Skeletal muscle satellite cell (primary cell): ENCODE results near the gene MPIG6B. TPM values are rescaled to one million over a fixed set of nuclear protein-coding genes. Genes with fewer than 3 reads are reported as not detected.
A peak's percentile ranks its signal among the peaks of the same experiment; 100 is the strongest.

ENCODE experiments used
- H3K27me3 ChIP-seq: 2 replicates; pipeline ENCODE4 v1.7.0; 2013; ENCODE audit warnings: low read length; ENCODE audit not compliant: control insufficient read depth, insufficient read depth
- H3K36me3 ChIP-seq: 2 replicates; pipeline ENCODE4 v1.7.0; 2013; ENCODE audit warnings: mild to moderate bottlenecking, control low read depth, low read length; ENCODE audit not compliant: insufficient read depth
- H3K4me1 ChIP-seq: 2 replicates; pipeline ENCODE4 v1.7.0; 2013; ENCODE audit warnings: low read length; ENCODE audit not compliant: control insufficient read depth, insufficient read depth
- H3K4me2 ChIP-seq: 2 replicates; pipeline ENCODE4 v1.7.0; 2013; ENCODE audit warnings: mild to moderate bottlenecking, low read length
- H3K4me3 ChIP-seq: 2 replicates; pipeline ENCODE4 v1.7.0; 2013; ENCODE audit warnings: low read length
- H3K9ac ChIP-seq: 2 replicates; pipeline ENCODE4 v1.7.0; 2013; ENCODE audit warnings: mild to moderate bottlenecking, low read depth, low read length, moderate library complexity
- H3K9me3 ChIP-seq: replicated peaks from 2 replicates; pipeline ENCODE4 v1.7.0; 2013; ENCODE audit warnings: mild to moderate bottlenecking, control low read depth, low read length
- total RNA-seq: library from RNA; depleted of rRNA; stranded (reverse); fragments of >200 nt; gene quantifications from 2 replicates; pipeline ENCODE4 v1.2.3, GENCODE V29; 2012; rRNA removed

MPIG6B gene, protein sequence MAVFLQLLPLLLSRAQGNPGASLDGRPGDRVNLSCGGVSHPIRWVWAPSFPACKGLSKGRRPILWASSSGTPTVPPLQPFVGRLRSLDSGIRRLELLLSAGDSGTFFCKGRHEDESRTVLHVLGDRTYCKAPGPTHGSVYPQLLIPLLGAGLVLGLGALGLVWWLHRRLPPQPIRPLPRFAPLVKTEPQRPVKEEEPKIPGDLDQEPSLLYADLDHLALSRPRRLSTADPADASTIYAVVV
- not detected in 2 replicates for total RNA-seq

DNA sequence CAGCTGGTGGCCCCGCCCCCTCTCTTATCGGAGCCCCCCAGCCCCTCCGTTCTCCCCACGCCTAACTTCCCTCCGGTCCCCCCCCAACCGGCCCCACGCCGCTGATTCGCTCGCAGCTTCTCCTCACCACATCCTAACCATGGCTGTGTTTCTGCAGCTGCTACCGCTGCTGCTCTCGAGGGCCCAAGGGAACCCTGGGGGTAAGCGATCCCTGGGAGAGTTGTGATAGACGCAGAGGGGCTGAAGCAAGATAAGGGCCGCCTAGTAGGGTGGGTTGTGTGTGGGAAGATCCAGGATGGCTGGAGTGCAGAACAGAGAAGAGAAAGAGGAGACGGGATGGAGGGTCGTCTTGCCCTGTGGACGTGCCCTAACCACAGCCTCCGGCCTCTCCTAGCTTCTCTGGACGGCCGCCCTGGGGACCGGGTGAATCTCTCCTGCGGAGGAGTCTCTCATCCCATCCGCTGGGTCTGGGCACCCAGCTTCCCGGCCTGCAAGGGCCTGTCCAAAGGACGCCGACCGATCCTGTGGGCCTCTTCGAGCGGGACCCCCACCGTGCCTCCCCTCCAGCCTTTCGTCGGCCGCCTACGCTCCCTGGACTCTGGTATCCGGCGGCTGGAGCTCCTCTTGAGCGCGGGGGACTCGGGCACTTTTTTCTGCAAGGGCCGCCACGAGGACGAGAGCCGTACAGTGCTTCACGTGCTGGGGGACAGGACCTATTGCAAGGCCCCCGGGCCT lies at the start of gene MPIG6B:
Gene MPIG6B (plus strand): TSS at position 129 of the 735 bp plus-strand sequence. CDS start 11 bp downstream, at position 140.
- H3K9ac ChIP-seq: no peak within 1 kb of the TSS
- H3K4me1 ChIP-seq: peaks cover 1% of the 10 kb centered on the region
- H3K27me3 ChIP-seq: no peaks in the 10 kb centered on the region
- no peak within 1 kb of the TSS for H3K4me2 ChIP-seq
- H3K36me3 ChIP-seq: peaks cover 25% of the 10 kb centered on the region
- H3K9me3 ChIP-seq: no peaks in the 10 kb centered on the region
- H3K4me3 ChIP-seq: no peak within 1 kb of the TSS

DNA sequence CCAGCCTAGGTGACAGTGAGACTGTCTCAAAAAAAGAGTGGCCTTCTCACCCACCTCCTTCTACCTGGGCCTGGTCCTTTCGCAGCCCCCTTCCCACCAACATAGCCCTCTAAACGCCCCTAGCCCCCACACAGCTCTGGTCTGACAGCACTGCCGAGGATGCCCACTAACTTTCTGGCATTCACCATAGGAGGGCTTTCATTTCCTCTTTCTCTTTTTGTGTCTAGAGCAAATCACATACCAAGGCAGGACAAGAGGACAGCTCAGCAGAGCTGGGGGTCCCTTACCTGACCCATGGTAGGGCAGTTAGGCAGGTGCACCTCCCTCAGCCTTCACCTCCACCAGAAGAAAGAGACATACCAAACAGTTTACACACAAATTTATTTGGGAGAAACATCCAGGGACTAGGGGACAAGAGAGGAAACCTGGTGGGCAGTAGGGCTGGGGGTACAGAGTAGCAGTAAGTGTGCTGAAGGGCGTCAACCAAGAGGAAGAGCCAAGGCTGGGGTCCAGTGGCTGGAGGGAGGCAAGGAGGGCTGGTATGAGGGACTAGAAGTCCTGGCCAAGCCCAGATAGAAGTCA lies 46.8 kb upstream of the MPIG6B start:
- H3K4me3 ChIP-seq: no peak overlapping the region

DNA sequence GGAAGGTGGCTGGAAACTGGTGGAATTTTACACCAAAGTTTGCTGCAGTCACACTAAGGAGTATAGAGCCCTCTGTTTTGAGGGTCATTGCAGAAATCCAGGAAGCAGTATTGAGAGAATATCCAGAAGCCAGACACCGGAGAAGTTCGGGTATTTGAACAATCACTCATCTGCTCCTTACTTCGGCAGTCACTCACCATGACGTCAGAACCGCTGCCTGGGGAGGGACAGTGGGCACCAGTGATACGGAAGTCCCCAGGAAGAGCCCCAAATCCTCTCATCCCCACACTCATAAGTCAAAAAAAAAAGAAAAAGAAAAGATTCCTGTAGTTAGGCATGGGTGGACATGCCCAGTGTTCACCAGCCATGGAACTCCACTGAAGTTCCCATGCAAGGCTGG lies 46.3 kb upstream of the MPIG6B start:
- H3K36me3 ChIP-seq: peaks cover 17% of the 10 kb centered on the region
- peaks cover 16% of the 10 kb centered on the region for H3K4me1 ChIP-seq
- H3K9ac ChIP-seq: no peak overlapping the region
- H3K9me3 ChIP-seq: no peaks in the 10 kb centered on the region
- H3K4me2 ChIP-seq: no peak overlapping the region
- H3K4me3 ChIP-seq: no peak overlapping the region
- no peaks in the 10 kb centered on the region for H3K27me3 ChIP-seq

More for the DNA sequence above, 46.8 kb upstream of the MPIG6B start:
- no peak overlapping the region for H3K9ac ChIP-seq
- H3K4me1 ChIP-seq: peaks cover 13% of the 10 kb centered on the region
- H3K4me2 ChIP-seq: no peak overlapping the region
- no peaks in the 10 kb centered on the region for H3K27me3 ChIP-seq
- H3K36me3 ChIP-seq: peaks cover 21% of the 10 kb centered on the region
- no peaks in the 10 kb centered on the region for H3K9me3 ChIP-seq

DNA sequence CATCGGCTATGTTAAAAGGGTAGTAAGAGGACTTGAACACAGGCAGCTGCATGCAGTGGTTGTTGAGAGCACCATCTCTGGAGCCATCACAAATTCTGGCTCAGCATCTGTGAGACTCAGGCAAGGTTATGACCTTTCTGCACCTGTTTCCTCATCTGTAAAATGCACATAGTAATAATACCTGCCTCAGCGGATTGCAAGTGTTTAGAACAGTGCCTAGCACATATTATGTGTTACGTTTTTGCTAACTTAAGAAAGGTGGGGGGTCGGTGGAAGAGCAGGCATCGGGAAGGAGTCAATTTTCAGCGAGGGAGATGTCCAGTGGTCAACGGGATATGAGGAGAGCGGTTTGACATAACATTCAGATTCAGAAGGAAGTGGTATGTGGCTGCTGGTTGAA lies 45.2 kb upstream of the MPIG6B start:
- H3K27me3 ChIP-seq: no peaks in the 10 kb centered on the region
- no peak overlapping the region for H3K4me3 ChIP-seq
- H3K4me1 ChIP-seq: peaks cover 16% of the 10 kb centered on the region
- H3K9ac ChIP-seq: no peak overlapping the region
- H3K4me2 ChIP-seq: no peak overlapping the region
- H3K9me3 ChIP-seq: no peaks in the 10 kb centered on the region
- peaks cover 8% of the 10 kb centered on the region for H3K36me3 ChIP-seq

DNA sequence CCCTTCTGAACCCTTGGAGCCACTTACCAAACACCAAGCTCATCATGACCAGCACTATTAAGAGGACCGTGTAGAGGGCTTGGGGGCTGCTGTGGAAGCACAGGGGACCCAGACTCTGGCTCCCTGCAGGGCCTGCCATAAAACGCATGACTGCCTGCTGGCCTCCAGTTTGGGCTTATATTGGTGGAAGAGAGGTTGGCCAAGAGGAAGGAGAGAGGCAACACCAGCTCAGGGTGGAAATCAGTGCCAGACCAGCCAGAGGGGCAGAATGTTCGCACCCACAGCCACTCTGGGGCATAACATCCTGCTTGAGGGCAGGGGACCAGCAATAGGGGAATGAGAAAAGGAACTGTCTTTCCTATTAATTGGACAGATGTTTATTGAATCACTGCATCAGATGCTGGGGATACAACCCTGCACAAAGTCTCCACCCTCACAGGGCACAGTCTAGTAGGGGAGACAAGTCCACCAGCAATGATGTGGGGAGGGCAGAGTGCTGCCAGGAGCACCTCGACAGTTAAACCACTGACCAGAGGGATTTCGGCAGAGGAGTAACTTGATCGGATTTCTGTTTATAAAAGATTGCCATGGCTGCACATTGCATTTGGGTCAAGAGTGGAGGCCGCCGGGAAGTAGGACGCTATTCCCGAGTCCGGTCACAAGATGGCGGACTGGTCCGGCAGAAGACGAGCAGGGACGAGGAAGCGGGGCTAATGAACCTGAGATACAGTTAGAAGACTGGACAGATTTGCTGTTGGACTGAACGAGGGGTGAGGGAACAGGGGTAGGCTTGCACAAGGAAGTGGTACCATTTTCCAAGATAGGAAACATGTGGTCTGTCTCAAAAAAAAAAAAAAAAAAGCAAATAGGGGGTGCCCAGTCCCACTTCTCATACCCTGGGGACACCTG lies 42.7 kb upstream of the MPIG6B start, which contains the start of gene LY6G5C:
Gene LY6G5C (minus strand): TSS at position 842 of the 909 bp plus-strand sequence. CDS start 694 bp downstream, at position 148.
- H3K4me2 ChIP-seq: peak within 1 kb of the TSS; percentile 92
- no peaks in the 10 kb centered on the region for H3K27me3 ChIP-seq
- peaks cover 16% of the 10 kb centered on the region for H3K4me1 ChIP-seq
- H3K9me3 ChIP-seq: no peaks in the 10 kb centered on the region
- H3K4me3 ChIP-seq: peak within 1 kb of the TSS; percentile 70
- H3K9ac ChIP-seq: peak within 1 kb of the TSS; percentile 83
- H3K36me3 ChIP-seq: peaks cover 5% of the 10 kb centered on the region

DNA sequence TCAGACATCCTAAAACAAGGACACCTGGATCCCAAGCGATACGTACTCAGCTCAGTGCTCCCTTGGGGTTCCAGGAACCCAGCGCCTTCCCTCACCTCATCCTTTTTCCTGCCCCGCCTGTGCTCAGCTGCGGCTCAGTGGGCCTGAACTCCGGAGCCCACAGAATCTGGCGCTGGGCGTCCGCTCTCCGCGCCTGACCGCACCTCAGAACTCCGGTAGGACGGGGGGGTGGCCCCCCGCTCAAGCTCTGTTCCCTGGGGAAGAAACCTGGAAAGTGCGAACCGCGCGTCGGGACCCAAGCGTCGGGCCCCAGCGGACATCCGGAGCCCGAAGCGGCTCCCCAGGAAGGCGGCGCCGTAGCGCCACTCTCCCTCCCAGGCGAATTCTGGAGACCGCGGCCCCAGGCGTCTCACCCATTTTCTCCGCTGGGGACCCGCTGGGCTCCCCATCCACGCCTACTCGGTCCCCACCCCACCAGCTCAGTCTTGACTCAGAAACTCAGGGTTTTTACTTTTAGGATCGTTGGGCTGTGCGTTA lies 42.0 kb upstream of the MPIG6B start:
- Histone ChIP-seq H3K4me3 (peak overlapping the region; percentile 70), H3K9ac (peak overlapping the region; percentile 83), H3K4me1 (peaks cover 16% of the 10 kb centered on the region), H3K36me3 (peaks cover 7% of the 10 kb centered on the region), H3K9me3 (no peaks in the 10 kb centered on the region), H3K27me3 (no peaks in the 10 kb centered on the region), H3K4me2 (peak overlapping the region; percentile 92)

DNA sequence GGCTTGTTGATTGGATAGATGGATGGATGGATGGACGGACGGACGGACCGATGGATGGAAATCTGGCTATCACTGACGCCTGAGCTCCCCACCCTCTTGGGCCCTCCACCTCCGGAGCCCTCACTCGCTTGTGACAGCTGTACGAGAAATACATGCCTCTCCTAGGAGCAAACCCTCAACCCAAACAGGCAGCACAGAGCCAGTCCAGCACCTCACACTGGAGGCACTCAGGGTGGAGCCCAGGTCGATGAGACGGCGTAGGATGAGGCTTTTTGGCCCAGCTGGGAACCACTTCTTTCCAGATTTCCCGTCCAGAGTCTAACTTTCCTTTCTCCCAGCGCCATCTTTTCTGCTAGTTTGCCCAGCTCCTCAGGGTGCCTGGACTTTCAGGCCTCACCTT lies 39.6 kb upstream of the MPIG6B start:
- H3K4me3 ChIP-seq: no peak overlapping the region
- H3K9ac ChIP-seq: no peak overlapping the region
- H3K4me2 ChIP-seq: no peak overlapping the region
- H3K27me3 ChIP-seq: no peaks in the 10 kb centered on the region
- peaks cover 16% of the 10 kb centered on the region for H3K4me1 ChIP-seq
- peaks cover 31% of the 10 kb centered on the region for H3K36me3 ChIP-seq
- H3K9me3 ChIP-seq: no peaks in the 10 kb centered on the region

DNA sequence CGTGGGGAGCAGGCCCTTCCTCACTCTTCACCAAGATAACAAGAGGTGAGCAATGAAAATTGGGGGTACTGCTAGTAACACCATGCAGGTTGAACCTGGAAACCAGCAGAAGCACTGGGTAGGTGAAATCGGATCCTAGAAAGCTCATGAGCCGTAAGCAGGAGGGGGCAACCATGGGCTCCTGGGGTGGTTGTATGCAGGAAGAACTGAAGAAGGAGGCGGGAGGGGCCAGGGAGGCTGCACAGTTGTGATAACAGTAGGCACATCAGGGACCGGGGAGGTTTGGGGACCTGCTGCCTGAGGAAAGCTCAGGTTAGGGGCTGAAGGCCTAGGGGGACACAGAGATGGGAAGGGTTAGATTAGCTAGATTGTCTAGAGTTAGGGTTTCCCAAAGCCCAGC lies 36.7 kb upstream of the MPIG6B start:
- Histone ChIP-seq H3K36me3 (peaks cover 54% of the 10 kb centered on the region), H3K27me3 (no peaks in the 10 kb centered on the region), H3K4me1 (peaks cover 3% of the 10 kb centered on the region), H3K9ac (no peak overlapping the region), H3K4me3 (no peak overlapping the region), H3K9me3 (no peaks in the 10 kb centered on the region), H3K4me2 (no peak overlapping the region)

DNA sequence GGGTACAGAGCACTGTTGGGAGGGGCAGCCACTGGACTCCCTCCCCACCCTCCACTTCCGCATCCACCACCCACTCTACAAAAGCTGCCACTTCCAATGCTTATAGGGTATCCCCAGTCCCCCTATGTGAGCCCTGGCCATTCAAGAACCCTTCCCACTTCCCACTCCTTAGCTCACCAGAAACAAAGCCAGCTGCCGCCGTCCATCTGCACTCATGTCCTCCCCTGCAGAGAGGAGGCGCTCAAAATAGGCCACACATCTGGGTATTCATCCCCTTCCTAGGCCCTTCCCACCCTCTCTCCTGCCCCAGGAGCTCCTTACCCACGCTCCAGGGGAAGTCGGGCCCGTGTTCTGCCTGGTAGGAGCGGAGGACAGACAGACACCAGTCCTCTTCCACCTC lies 35.9 kb upstream of the MPIG6B start:
- Histone ChIP-seq H3K4me3 (no peak overlapping the region), H3K27me3 (no peaks in the 10 kb centered on the region), H3K9me3 (no peaks in the 10 kb centered on the region), H3K9ac (no peak overlapping the region), H3K4me2 (no peak overlapping the region), H3K36me3 (peaks cover 61% of the 10 kb centered on the region), H3K4me1 (no peaks in the 10 kb centered on the region)

DNA sequence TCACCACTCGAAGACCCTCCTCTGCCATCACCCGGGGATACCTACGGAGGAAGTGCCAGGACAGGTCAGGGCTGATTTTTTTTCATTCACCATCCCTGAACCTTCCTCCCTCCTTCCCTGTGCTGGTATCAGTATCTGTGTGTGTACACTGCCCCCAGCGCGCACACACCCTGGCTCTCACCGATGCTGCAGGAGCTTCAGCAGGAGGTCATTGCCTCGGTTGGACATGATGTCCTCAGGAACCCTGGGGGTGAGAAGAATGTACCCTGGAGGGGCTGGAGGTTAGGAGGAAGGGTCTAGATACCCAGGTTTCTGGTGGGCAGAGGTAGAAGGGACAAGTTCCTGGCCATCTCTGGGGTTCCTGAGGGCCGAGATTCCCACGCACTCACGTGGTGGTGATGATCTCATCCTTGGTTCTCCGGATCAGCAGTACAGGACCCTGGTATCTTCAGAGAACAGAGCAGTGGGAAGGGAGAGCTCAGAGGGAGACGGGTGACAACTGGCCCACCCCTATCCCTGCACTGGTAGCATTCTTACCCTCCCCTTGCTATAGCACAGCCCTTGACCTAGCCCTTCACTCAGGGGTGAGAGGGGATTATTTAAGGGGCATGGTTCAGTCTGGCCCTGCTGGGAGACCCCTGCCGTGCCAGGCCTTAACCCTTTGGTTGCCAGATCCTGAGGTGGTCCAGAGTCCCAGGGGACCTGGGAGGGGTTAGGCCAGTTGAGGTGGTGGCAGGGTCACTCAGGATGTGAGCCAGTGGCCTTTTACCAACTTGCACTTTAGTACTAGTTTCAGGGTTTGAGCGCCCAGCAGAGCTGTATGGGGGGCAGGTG lies 35.1 kb upstream of the MPIG6B start:
- Histone ChIP-seq H3K36me3 (peaks cover 68% of the 10 kb centered on the region), H3K9me3 (no peaks in the 10 kb centered on the region), H3K27me3 (no peaks in the 10 kb centered on the region), H3K9ac (no peak overlapping the region), H3K4me1 (no peaks in the 10 kb centered on the region), H3K4me2 (no peak overlapping the region), H3K4me3 (no peak overlapping the region)
